Measurements from ENCODE around the gene GLOD4.

GRCh38 chr17:718075-718474 is 64.0 kb downstream of the GLOD4 start:
- no peak for TF ChIP-seq CTCF (IDR thresholded peaks at IDR 0.05; ENCODE audit: poor library complexity)
- no peak for TF ChIP-seq EZH2 (IDR thresholded peaks at IDR 0.05; ENCODE audit: borderline replicate concordance)
